ENCODE data around the gene SMIM1. TPM values are rescaled to one million over a fixed set of nuclear protein-coding genes. Genes with fewer than 3 reads are reported as not detected.
"Not testable (repeated sequence)": the region's sequence is repeated elsewhere in the genome, so short reads cannot be mapped to it uniquely, and the experiment has no call there.

SMIM1 gene
- total RNA-seq, 4 donors from 2014 or later, result 1.5 to 5.3 TPM; not detected in 2

GRCh38 chr1:3796215-3797061 lies 23.9 kb downstream of the SMIM1 start, which contains the start of gene LRRC47:
LRRC47 (minus strand) TSS chr1:3796498; CDS start chr1:3796476, 22 bp downstream.
- Histone ChIP-seq H3K9me3 (no peaks in the 10 kb centered on the region), H3K27me3 (peaks cover 0 to 14% (median 0%) of the 10 kb centered on the region in 4 donors), H3K36me3 (peaks cover 0 to 12% (median 0%) of the 10 kb centered on the region in 3 donors), H3K4me1 (peaks cover 27 to 50% (median 37%) of the 10 kb centered on the region in 3 donors), H3K4me3 (peak within 1 kb of the TSS; percentile 77 to 95 (median 92)), H3K27ac (peak within 1 kb of the TSS; percentile 76 to 81 (median 79))
- intact Hi-C loops (cut with DNase I), result no loop called here
- 6 to 7% methylated on average over 13 to 19 of the region's 60 CpGs for WGBS, 2 donors
- DNase-seq, result peak; percentile 67
- TF ChIP-seq CTCF (IDR thresholded peaks at IDR 0.05) (peak in 3 of 6 experiments; percentile 21 to 54 (median 36)), POLR2A (IDR thresholded peaks at IDR 0.05) (peak in 3 of 4 donors; percentile 30 to 72 (median 68))

- H3K9me3 ChIP-seq, result no peaks in the 10 kb centered on the region
- no peak overlapping the region for H3K27ac ChIP-seq
- no peak for DNase-seq
- no peaks in the 10 kb centered on the region for H3K36me3 ChIP-seq
- peaks cover 0 to 39% (median 0%) of the 10 kb centered on the region in 4 donors for H3K27me3 ChIP-seq
- intact Hi-C loops (cut with DNase I), result no loop called here
- WGBS, 2 donors, result 74 to 90% methylated on average over 3 to 6 of the region's 11 CpGs
- TF ChIP-seq POLR2A (IDR thresholded peaks at IDR 0.05), result no peak
- TF ChIP-seq CTCF (IDR thresholded peaks at IDR 0.05), result no peak
- H3K4me1 ChIP-seq, result peaks cover 10 to 21% (median 11%) of the 10 kb centered on the region in 3 donors
- H3K4me3 ChIP-seq, result no peak overlapping the region
Measured at GRCh38 chr1:3799976-3800685, 27.6 kb downstream of the SMIM1 start.

- H3K4me1 ChIP-seq, result peaks cover 4 to 15% (median 5%) of the 10 kb centered on the region in 3 donors
- intact Hi-C loops (cut with DNase I); DNase-seq; H3K27ac ChIP-seq; H3K9me3 ChIP-seq; H3K36me3 ChIP-seq; H3K4me3 ChIP-seq: not testable (repeated sequence)
- 61 to 72% methylated on average over 3 of the region's 3 CpGs for WGBS, 2 donors
- H3K27me3 ChIP-seq, result peaks cover 0 to 39% (median 0%) of the 10 kb centered on the region in 4 donors
Measured at GRCh38 chr1:3800795-3801194, 28.2 kb downstream of the SMIM1 start.

DNA sequence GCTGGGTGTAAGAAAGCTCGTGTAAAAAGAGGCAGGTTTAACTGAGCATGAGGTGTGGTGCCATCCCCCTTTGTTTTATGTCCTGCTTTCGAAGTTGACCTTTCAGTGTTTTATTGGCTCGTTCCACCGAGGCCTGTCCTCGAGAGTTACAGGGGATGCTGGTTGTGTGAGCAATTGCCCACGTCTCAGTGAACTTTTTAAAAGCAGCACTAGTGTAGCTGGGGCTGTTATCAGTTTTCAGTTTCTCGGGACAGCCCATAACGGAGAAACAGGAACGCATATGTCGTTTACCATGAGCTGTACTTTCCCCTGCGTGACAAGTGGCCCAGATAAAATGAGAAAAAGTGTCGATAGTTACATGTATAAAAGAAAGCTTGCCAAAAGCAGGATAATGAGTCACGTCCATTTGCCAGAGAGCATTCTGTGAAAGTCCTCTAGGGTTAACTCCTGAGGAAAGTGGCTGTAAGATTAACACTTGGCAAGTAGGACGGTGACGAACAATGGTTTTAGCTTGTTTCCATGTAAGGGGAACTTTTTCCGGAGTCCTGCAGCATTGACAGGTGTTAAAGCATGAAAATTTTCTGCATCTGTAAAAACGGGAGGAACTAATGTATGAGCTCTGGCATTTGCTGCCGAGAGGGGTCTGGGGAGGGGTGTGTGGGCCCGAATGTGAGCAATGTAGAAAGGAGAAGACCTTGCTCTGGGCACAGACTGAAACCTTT lies 31.5 kb downstream of the SMIM1 start:
- H3K27ac ChIP-seq, result no peak overlapping the region
- TF ChIP-seq POLR2A (IDR thresholded peaks at IDR 0.05) (no peak), CTCF (IDR thresholded peaks at IDR 0.05) (no peak)
- no peaks in the 10 kb centered on the region for H3K9me3 ChIP-seq
- no peak overlapping the region for H3K4me3 ChIP-seq
- 40 to 48% methylated on average over 19 of the region's 19 CpGs for whole genome bisulfite sequencing, 2 donors
- no peaks in the 10 kb centered on the region for H3K36me3 ChIP-seq
- intact Hi-C loops (cut with DNase I), result no loop called here
- H3K27me3 ChIP-seq, result peaks cover 0 to 49% (median 0%) of the 10 kb centered on the region in 4 donors
- DNase-seq, result no peak
- peaks cover 0 to 4% (median 0%) of the 10 kb centered on the region in 3 donors for H3K4me1 ChIP-seq

DNA sequence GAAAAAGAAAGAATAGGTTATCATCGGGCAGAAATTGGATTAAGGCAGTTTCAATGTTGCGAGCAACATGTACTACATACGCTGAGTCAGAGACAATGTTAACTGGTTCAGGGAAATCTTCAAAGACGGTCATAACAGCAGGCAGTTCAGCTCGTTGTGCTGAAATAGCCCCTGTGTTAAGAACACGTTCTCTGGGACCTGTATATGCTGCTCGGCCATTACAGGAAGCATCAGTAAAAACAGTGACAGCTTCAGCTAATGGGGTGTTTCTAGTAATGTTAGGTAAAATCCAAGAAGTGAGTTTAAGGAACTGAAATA lies 32.0 kb downstream of the SMIM1 start:
- intact Hi-C loops (cut with DNase I); DNase-seq; H3K27ac ChIP-seq; H3K4me3 ChIP-seq; H3K4me1 ChIP-seq; H3K36me3 ChIP-seq; H3K9me3 ChIP-seq: not testable (repeated sequence)
- peaks cover 0 to 49% (median 0%) of the 10 kb centered on the region in 4 donors for H3K27me3 ChIP-seq
- WGBS, 2 donors, result 31 to 64% methylated on average over 7 of the region's 7 CpGs
